ENCODE measurements around the gene ABCB4. TPM values are rescaled to one million over a fixed set of nuclear protein-coding genes. Genes with fewer than 3 reads are reported as not detected.

ABCB4 gene
- total and polyA plus RNA-seq, 2 of the 8 experiments (the other 6 are each of a cell fraction or from before 2014, with no cell fraction given): 0.54 to 0.60 TPM

DNA sequence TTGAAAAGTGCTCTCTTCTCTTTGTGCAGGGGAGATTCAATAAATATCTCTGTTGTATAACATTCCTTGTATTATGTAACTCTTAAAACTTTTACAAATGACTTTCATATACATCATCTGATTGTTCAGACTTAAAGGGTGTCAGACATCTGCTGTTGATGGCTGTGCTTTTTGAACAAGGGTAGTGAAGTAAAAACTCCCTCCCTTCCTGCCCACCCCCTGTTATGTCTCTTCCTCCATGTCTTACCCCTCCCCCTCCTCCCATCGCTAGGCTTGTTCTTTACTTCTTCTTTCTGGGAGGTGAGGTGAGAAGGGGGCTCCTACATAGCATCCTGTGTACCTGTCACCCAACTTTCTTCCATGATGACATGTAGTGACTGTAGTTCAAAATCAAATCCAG, 23.4 kb upstream of the ABCB4 start (continued):
- TF ChIP-seq TAF1 (IDR thresholded peaks at IDR 0.05; ENCODE audit: low read depth, low read length): no peak
- no peak for TF ChIP-seq EGR1 (IDR thresholded peaks at IDR 0.05; ENCODE audit: borderline replicate concordance, low read depth, low read length)
